Measurements from ENCODE around the gene PAH.

Gene PAH

DNA sequence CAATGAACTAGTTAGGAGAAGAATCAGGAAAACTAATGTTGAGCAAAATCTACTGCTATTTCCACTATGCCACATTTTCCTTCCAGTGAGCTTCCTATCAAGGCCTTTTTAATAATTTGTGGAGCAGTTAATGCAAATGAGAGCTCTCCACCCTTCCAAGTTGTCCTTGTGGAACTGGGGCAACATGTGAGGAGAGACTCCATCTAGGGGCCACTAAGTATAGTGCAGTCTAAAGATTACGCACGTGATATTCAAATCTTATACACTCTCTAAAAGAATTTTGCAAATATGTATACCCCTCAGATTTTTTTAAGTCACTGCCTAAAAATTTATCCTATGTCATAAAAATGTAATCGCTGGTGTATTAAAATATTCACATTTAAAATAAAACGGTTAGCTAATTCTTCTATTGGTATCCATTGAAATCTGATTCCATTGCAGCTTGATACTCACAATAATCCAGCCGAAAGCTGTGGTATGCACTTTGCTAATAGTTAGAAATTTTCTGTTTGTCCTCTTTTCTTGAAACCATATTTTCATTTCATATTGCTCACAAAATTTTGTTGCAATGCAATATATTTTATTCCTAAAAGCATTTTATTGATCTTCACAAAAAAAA lies 100.1 kb downstream of the PAH start:
- DNase-seq, result no peak

DNA sequence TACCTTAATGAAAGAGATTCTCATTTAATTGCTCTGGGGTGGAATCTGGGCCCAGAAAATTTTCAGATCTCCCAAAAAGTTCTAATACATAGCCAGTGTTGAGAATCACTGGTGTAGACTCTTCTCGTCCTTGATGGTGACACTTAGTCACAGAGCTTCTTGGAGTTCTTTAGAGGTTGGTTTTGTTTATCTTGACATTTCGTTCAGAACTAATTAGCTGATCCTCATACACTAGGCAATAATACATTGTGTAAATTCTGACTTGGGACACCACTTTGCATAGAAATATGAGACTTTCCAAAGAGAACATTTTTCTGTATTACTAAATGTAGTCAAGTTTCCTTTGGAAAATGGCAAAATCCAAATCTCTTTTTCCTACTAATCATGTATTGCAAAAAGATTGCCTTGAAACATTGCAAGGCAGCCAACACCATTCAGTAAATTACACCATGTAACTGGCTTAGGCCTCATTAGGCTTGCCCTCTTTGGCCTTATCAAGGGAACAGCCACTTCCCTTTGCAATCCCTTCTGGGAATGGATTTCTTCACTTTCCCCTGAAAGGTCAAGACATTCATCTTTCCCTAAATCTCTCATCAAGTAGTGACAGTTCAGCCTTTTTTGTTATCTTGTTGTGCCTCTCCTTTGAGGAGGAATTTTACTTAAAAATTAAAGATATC lies 102.2 kb downstream of the PAH start:
- no peak for DNase-seq

DNA sequence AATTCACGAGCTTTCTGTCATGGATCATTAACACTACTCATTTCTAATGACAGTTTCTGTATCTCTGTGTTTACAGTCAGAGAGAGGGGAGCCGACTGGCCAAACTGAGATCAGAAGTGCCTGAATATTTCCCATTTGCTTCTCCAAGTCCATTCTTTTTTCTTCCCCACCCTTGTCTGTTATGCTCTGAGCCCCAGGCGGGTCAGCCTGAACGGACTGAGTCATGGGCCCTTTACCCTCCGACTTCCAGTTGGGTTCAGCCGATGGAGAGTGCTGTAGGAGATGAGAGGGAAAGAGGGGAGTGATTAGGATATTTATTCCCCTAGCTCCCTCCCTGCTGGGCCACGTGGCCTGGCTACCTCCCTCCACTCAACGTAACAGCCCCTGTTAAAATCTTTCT lies 104.7 kb downstream of the PAH start:
- no peak for DNase-seq

DNA sequence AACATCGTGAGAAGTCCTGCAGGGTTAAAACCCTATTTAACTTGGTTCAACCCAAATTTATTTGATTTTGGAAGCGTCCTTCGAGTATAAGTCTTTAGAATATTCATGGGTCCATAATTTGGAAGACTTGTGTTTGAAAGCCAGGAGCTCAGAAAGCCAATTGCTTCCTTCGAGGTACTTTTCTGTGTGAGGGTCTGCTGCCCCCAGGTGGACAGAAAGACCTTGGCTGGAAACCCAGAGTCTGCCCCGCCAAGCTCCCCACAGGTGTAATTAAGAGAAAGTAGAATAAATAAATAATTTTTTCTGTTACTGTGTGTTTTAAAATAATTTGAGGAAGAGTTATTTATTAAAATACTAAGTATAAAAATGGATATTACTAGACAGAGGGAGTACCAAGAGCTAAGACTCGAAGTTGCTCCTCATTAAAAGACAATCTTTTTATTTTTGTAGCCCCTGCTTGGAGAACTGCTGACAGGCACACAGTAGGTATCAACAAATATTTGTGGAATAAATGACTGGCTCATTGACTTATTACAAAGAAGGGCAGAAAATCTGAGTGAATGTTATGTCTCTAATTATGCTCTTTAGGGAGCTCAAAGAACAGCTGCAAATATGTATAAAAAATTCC lies 105.8 kb downstream of the PAH start:
- DNase-seq, result no peak

DNA sequence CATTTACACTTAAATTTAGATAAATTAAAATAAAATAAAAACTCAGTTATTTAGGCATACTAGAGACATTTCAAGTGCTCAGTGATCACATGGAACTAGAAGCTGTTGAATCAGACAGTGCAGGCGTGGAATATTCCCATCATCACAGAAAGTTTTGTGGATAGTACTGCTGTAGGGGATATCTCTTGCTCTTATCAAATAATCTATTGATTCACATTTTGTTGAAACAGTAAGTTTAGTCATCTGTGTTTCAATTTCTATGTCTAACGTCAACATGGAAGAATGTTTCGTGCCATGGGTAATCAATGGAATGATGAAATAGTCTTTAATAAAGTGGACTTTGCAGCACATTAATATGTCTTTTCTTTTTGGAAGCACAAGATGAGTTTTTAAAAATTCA lies 108.6 kb downstream of the PAH start:
- no peak for DNase-seq

DNA sequence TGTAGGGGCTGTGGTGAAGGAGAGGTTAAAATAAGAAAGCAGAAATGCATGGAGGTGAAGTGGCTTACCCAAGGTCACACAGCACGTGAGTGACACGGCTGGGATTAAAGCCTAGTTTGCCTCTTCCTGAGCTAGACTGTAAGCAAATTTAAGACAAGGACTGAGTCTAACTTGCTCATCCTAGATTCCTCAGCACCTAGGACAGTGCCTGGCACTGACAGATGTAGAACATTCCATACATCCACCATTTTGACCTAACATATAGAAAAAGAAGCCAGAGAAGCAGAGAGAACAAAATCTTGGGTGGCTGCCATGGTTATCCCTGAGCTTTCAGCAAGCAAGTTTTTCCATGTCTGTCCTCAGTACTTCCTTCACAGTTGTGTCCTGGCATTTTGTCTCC lies 110.5 kb downstream of the PAH start:
- no peak for DNase-seq

DNA sequence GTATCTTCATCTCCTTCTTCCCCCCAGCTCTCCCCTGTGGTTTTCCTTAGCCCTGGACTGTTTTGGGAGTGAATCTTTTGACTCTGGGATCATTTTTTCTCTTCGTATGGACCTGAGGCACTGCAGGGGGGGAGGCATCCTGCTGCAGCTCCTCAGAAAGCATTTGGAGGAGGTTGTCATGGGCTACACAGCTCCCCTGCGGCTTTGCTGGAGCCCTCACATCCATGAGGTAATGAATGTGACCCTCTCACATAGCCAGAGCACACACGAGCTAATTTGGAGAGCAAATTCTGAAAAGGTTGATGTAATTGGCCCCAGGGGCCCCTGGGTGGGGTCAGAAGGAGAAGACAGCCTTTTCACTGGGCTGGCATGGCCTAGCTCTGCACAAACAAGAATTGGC lies 110.9 kb downstream of the PAH start:
- DNase-seq, result no peak

DNA sequence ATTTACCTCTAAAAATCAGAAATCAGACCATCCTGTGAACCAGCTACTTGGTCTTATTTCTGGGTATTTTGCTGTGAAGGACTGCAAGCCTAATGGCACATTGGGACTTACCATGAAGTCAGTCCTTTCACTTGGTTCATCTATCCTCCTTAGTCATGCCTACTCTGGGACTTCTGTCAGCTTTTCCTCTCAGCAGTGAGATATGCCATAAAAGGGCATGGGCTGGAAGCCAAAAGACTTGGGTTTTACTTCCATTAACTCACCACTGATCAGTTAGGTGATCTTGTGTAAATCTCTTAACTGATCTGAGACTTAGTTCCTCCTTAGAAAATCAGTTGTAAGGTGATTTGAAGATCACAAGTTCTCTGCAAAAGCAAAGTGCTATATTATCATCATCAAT lies 116.5 kb downstream of the PAH start:
- no peak for DNase-seq

DNA sequence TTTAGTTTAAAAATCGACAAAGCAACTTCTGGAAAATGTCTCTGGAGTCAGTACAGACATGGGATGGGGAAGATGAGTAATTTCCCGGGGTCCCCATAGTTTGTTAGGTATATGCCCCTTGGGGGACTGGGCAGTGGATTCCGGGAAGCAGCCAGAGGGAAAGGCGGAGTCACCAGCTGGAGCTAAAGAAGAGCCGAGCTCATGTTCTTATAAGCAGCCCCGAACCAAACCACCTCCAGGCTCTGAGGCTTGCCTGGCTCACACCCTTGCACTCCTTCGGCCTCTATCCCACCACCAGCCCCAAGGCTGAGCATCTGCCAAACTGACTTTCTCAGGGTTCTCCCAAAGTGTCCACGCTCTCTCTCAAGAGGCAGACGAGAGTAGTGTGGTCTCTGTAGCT lies 117.8 kb downstream of the PAH start:
- DNase-seq, result no peak

DNA sequence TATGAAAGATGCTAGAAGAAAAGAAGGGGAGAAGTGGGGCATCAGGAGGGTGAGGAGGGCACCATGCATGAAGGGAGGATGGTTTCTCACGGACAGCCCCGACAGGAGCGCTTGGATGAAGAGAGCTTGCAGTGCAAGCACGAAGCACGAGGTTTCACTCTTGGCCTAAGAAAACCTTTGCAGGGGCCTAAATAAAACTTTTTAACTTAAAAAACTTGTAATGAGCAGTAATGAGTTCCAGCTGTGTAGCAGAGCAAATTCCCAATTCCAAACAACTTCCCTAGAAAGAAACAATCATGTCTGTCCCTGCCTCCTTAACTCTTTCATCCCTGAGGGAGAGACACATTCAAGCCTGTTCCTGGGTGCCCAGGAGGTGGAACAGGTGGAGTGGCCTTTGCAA lies 119.5 kb downstream of the PAH start:
- no peak for DNase-seq

DNA sequence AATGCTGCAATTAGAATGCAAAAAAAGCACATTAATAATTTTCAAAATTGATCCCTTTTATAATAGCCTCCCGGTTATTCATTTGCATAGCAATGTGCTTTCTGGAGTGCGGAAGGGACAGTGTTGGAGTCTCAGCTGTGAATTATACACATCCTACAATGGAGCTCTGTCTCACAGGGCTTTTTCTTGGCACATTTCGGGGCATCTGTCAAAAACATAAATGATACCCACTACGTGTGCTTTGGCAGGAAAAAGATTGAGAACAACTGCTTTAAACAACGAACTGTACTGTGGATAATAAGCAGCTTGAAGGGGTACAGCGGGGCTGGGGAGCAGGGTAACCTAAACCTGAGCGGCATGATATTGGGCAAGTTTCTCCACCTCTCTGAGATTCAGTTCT lies 123.1 kb downstream of the PAH start:
- DNase-seq, result no peak

Measured in stimulated activated naive CD4-positive, alpha-beta T cell (primary cell).